HFFc6 (cell line): ENCODE results near the gene RET. TPM values are rescaled to one million over a fixed set of nuclear protein-coding genes. Genes with fewer than 3 reads are reported as not detected.

Experiments
- DNase-seq: peaks from one replicate; pipeline ENCODE4 v3.0.0-alpha.2; 2018
- H3K27ac Mint-ChIP-seq: 2 replicates; pipeline ENCODE4 v1.8.0; 2020; ENCODE audit warnings: mild to moderate bottlenecking, mixed read lengths
- H3K27me3 Mint-ChIP-seq: 2 replicates; pipeline ENCODE4 v1.8.0; 2021; ENCODE audit warnings: mild to moderate bottlenecking, moderate library complexity, mixed read lengths; ENCODE audit not compliant: insufficient read depth
- H3K36me3 Mint-ChIP-seq: 2 replicates; pipeline ENCODE4 v1.8.0; 2021; ENCODE audit warnings: low read depth, mixed read lengths
- H3K4me1 Mint-ChIP-seq: 2 replicates; pipeline ENCODE4 v1.8.0; 2020; ENCODE audit warnings: low read depth, mixed read lengths
- H3K4me3 Mint-ChIP-seq: 2 replicates; pipeline ENCODE4 v1.8.0; 2020; ENCODE audit warnings: mild to moderate bottlenecking, moderate library complexity, mixed read lengths
- H3K9me3 Mint-ChIP-seq: 2 replicates; pipeline ENCODE4 v1.8.0; 2020; ENCODE audit warnings: mild to moderate bottlenecking, mixed read lengths
- CTCF ChIP-seq: fragments of 200-600 bp; sonication (generic); IDR thresholded peaks from 2 replicates; pipeline ENCODE4 v1.5.0; 2021; ENCODE audit warnings: antibody characterized with exemption, mild to moderate bottlenecking
- total RNA-seq, 6 experiments: library from RNA; stranded (reverse); fragmentation: NEBNext Ultra II Directional; extraction: Animal tissue kit (Norgen Biotek cat#: 25700); gene quantifications; 2 replicates in 1 of 6; 3 replicates in 5 of 6; pipeline ENCODE4 v1.2.3, GENCODE V29; 2021

RET gene
- total RNA-seq, 6 experiments from 2014 or later = 0.08 to 0.62 (median 0.46) TPM; not detected in 1

GRCh38 chr10:43073191-43073590, 3.7 kb upstream of the RET start:
- Mint-ChIP-seq H3K4me3 (no peak overlapping the region), H3K27ac (no peak overlapping the region), H3K9me3 (no peaks in the 10 kb centered on the region), H3K36me3 (no peaks in the 10 kb centered on the region), H3K4me1 (no peaks in the 10 kb centered on the region), H3K27me3 (peaks cover 22% of the 10 kb centered on the region)
- no peak for TF ChIP-seq CTCF
- no peak for DNase-seq

GRCh38 chr10:43073721-43074120, 3.1 kb upstream of the RET start:
- Mint-ChIP-seq H3K4me3 (no peak overlapping the region), H3K4me1 (no peaks in the 10 kb centered on the region), H3K36me3 (no peaks in the 10 kb centered on the region), H3K27ac (no peak overlapping the region), H3K9me3 (no peaks in the 10 kb centered on the region), H3K27me3 (peaks cover 21% of the 10 kb centered on the region)
- TF ChIP-seq CTCF = no peak
- no peak for DNase-seq

GRCh38 chr10:43074409-43074808, 2.5 kb upstream of the RET start:
- no peak for TF ChIP-seq CTCF
- Mint-ChIP-seq H3K9me3 (no peaks in the 10 kb centered on the region), H3K36me3 (no peaks in the 10 kb centered on the region), H3K4me3 (no peak overlapping the region), H3K4me1 (no peaks in the 10 kb centered on the region), H3K27me3 (peaks cover 22% of the 10 kb centered on the region), H3K27ac (no peak overlapping the region)
- no peak for DNase-seq

GRCh38 chr10:43074827-43075611, 1.9 kb upstream of the RET start:
- Mint-ChIP-seq H3K4me1 (no peaks in the 10 kb centered on the region), H3K4me3 (no peak overlapping the region), H3K27me3 (peaks cover 22% of the 10 kb centered on the region), H3K36me3 (no peaks in the 10 kb centered on the region), H3K9me3 (no peaks in the 10 kb centered on the region), H3K27ac (no peak overlapping the region)
- no peak for DNase-seq
- TF ChIP-seq CTCF = no peak

GRCh38 chr10:43075612-43076003, 1.3 kb upstream of the RET start:
- TF ChIP-seq CTCF = peak; percentile 61
- no peaks in the 10 kb centered on the region for H3K9me3 Mint-ChIP-seq
- H3K27me3 Mint-ChIP-seq = peaks cover 25% of the 10 kb centered on the region
- no peak overlapping the region for H3K4me3 Mint-ChIP-seq
- H3K27ac Mint-ChIP-seq = no peak overlapping the region
- H3K36me3 Mint-ChIP-seq = no peaks in the 10 kb centered on the region
- DNase-seq = no peak
- H3K4me1 Mint-ChIP-seq = no peaks in the 10 kb centered on the region
